MM.1S (cell line): ENCODE results near the gene AKT1S1.

ENCODE experiments used
- DNase-seq: peaks from one replicate; pipeline ENCODE4 v3.0.0-alpha.2; 2015
- H2AFZ ChIP-seq: fragments of 300-600 bp; sonication (generic); 2 replicates; pipeline ENCODE4 v1.6.0; 2016; ENCODE audit warnings: antibody characterized with exemption, low read length
- H3F3A ChIP-seq: fragments of 300-600 bp; sonication (generic); 2 replicates; pipeline ENCODE4 v1.6.1; 2016; ENCODE audit warnings: mild to moderate bottlenecking, antibody characterized with exemption, low read length, moderate library complexity, mixed read lengths; ENCODE audit not compliant: insufficient read depth
- H3K27ac ChIP-seq: fragments of 300-600 bp; sonication (generic); 2 replicates; pipeline ENCODE4 v1.5.1; 2016; ENCODE audit warnings: mild to moderate bottlenecking, low read length
- H3K27me3 ChIP-seq: fragments of 300-600 bp; sonication (generic); replicated peaks from 2 replicates; pipeline ENCODE4 v1.6.0; 2016; ENCODE audit warnings: low read length; ENCODE audit not compliant: insufficient read depth
- H3K36me3 ChIP-seq: fragments of 300-600 bp; sonication (generic); replicated peaks from 2 replicates; pipeline ENCODE4 v1.6.1; 2016; ENCODE audit warnings: mild to moderate bottlenecking, low read length, mixed read lengths; ENCODE audit not compliant: insufficient read depth
- H3K4me1 ChIP-seq: fragments of 300-600 bp; sonication (generic); 2 replicates; pipeline ENCODE4 v1.6.1; 2016; ENCODE audit warnings: low read length, mixed read lengths
- H3K4me2 ChIP-seq: fragments of 300-600 bp; sonication (generic); 2 replicates; pipeline ENCODE4 v1.6.0; 2016; ENCODE audit warnings: low read depth, low read length
- H3K4me3 ChIP-seq: fragments of 300-600 bp; sonication (generic); 2 replicates; pipeline ENCODE4 v1.5.1; 2016; ENCODE audit warnings: low read length, mixed read lengths
- H3K79me2 ChIP-seq: fragments of 300-600 bp; sonication (generic); 2 replicates; pipeline ENCODE4 v1.6.1; 2016; ENCODE audit warnings: mixed run types, low read length, mixed read lengths
- H3K9ac ChIP-seq: fragments of 300-600 bp; sonication (generic); 2 replicates; pipeline ENCODE4 v1.6.1; 2016; ENCODE audit warnings: low read length, mixed read lengths
- H3K9me2 ChIP-seq: fragments of 300-600 bp; sonication (generic); replicated peaks from 2 replicates; pipeline ENCODE4 v1.6.1; 2016; ENCODE audit warnings: mild to moderate bottlenecking, low read length, mixed read lengths; ENCODE audit not compliant: insufficient read depth
- H3K9me3 ChIP-seq: fragments of 300-600 bp; sonication (generic); replicated peaks from 2 replicates; pipeline ENCODE4 v1.6.1; 2016; ENCODE audit warnings: mild to moderate bottlenecking, low read length, mixed read lengths; ENCODE audit not compliant: insufficient read depth
- H4K20me1 ChIP-seq: fragments of 300-600 bp; sonication (generic); 2 replicates; pipeline ENCODE4 v1.6.1; 2016; ENCODE audit warnings: mild to moderate bottlenecking, low read length, moderate library complexity, mixed read lengths; ENCODE audit not compliant: insufficient read depth
- EZH2 ChIP-seq: fragments of 300-600 bp; sonication (generic); optimal IDR thresholded peaks from 2 replicates; pipeline ENCODE3; 2017; ENCODE audit warnings: low read depth, mild to moderate bottlenecking, antibody characterized with exemption, low read length, mixed read lengths
- EZH2phosphoT487 ChIP-seq: fragments of 300-600 bp; sonication (generic); IDR thresholded peaks from 2 replicates; pipeline ENCODE4 v1.6.1; 2018; ENCODE audit warnings: antibody characterized with exemption, low read length
- TF ChIP-seq, protein P1 (sequence below): fragments of 300-600 bp; sonication (generic); IDR thresholded peaks from 2 replicates; pipeline ENCODE4 v1.5.1; 2016; ENCODE audit warnings: antibody characterized with exemption, low read length, mixed read lengths

Gene AKT1S1

DNA sequence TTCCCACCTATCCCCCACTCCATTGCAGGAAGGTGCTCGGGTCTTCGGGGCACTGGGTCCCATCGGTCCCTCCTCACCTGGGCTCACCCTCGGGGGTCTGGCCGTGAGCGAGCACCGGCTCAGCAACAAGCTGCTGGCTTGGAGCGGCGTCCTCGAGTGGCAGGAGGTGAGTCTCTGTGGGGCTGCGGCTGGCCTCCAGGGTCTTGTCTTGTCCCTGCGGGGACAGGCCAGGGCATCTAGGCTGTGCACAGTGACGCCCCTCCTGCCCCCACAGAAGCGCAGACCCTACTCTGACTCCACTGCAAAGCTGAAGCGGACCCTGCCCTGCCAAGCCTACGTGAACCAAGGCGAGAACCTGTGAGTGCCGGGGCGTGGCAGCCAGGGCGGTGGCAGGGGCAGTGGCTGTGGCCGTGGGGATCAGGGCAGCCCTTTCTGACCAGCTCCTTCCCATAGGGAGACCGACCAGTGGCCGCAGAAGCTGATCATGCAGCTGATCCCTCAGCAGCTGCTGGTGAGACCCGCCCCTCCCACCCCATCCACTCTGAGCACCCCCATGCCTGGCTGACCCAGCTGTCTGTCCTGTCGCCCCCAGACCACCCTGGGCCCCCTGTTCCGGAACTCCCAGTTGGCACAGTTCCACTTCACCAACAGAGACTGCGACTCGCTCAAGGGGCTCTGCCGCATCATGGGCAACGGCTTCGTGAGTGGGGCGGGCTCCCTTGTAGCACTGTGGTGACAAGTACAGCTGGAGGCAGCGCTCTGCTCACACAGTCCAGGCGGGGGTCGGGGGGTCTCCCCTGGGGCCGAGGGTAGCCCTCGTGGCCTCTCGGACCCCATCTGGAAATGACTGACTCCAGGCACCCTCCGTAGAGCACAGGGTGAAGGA, 22.5 kb downstream of the AKT1S1 start:
- Histone ChIP-seq H3K27ac (no peak overlapping the region), H3K36me3 (no peaks in the 10 kb centered on the region), H3K9ac (no peak overlapping the region), H3K27me3 (no peaks in the 10 kb centered on the region), H3F3A (peaks cover 19% of the 10 kb centered on the region), H3K9me3 (no peaks in the 10 kb centered on the region), H3K4me3 (no peak overlapping the region), H4K20me1 (no peaks in the 10 kb centered on the region; the same call in 1 of the 2 replicates), H3K4me2 (no peak overlapping the region), H2AFZ (no peak overlapping the region), H3K9me2 (no peaks in the 10 kb centered on the region), H3K4me1 (peaks cover 15% of the 10 kb centered on the region), H3K79me2 (peaks cover 32% of the 10 kb centered on the region)
- DNase-seq, result no peak
- TF ChIP-seq, protein P1, sequence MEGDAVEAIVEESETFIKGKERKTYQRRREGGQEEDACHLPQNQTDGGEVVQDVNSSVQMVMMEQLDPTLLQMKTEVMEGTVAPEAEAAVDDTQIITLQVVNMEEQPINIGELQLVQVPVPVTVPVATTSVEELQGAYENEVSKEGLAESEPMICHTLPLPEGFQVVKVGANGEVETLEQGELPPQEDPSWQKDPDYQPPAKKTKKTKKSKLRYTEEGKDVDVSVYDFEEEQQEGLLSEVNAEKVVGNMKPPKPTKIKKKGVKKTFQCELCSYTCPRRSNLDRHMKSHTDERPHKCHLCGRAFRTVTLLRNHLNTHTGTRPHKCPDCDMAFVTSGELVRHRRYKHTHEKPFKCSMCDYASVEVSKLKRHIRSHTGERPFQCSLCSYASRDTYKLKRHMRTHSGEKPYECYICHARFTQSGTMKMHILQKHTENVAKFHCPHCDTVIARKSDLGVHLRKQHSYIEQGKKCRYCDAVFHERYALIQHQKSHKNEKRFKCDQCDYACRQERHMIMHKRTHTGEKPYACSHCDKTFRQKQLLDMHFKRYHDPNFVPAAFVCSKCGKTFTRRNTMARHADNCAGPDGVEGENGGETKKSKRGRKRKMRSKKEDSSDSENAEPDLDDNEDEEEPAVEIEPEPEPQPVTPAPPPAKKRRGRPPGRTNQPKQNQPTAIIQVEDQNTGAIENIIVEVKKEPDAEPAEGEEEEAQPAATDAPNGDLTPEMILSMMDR, result no peak
- no peak for TF ChIP-seq EZH2phosphoT487
- no peak for TF ChIP-seq EZH2

GRCh38 chr19:49853852-49854377, 23.2 kb downstream of the AKT1S1 start:
- Histone ChIP-seq H3K27ac (no peak overlapping the region), H3K4me1 (peaks cover 15% of the 10 kb centered on the region), H3K4me3 (no peak overlapping the region), H3K27me3 (no peaks in the 10 kb centered on the region), H3K79me2 (peaks cover 32% of the 10 kb centered on the region), H3K36me3 (no peaks in the 10 kb centered on the region), H3K9me2 (no peaks in the 10 kb centered on the region), H3K9me3 (no peaks in the 10 kb centered on the region), H3F3A (peaks cover 19% of the 10 kb centered on the region), H4K20me1 (no peaks in the 10 kb centered on the region; the same call in 1 of the 2 replicates), H2AFZ (no peak overlapping the region), H3K4me2 (no peak overlapping the region), H3K9ac (no peak overlapping the region)
- DNase-seq, result no peak
- TF ChIP-seq, protein P1, result no peak
- TF ChIP-seq EZH2 (no peak), EZH2phosphoT487 (no peak)

GRCh38 chr19:49852631-49853126, 24.5 kb downstream of the AKT1S1 start:
- peaks cover 32% of the 10 kb centered on the region for H3K79me2 ChIP-seq
- peak overlapping the region; percentile 66; the same call in 1 of the 2 replicates for H3K4me3 ChIP-seq
- H3K27ac ChIP-seq, result no peak overlapping the region
- peak overlapping the region; percentile 86 for H3K4me2 ChIP-seq
- no peak overlapping the region for H3K9ac ChIP-seq
- H4K20me1 ChIP-seq, result no peaks in the 10 kb centered on the region; the same call in 1 of the 2 replicates
- no peaks in the 10 kb centered on the region for H3K36me3 ChIP-seq
- DNase-seq, result no peak
- no peaks in the 10 kb centered on the region for H3K9me2 ChIP-seq
- no peaks in the 10 kb centered on the region for H3K9me3 ChIP-seq
- H2AFZ ChIP-seq, result no peak overlapping the region
- peaks cover 15% of the 10 kb centered on the region for H3K4me1 ChIP-seq
- peaks cover 19% of the 10 kb centered on the region for H3F3A ChIP-seq
- H3K27me3 ChIP-seq, result no peaks in the 10 kb centered on the region
- no peak for TF ChIP-seq EZH2
- TF ChIP-seq EZH2phosphoT487, result no peak
- TF ChIP-seq, protein P1, result no peak
